Upper lobe of right lung (tissue), 1 donor: ENCODE measurements around the gene TAF15. TPM values are rescaled to one million over a fixed set of nuclear protein-coding genes. Genes with fewer than 3 reads are reported as not detected.

Source experiments
- ATAC-seq: fragments of 200-7000 bp; cut with Tn5 transposase; one replicate; pipeline ENCODE4 v1.9.1; 2020; ENCODE audit warnings: mild to moderate bottlenecking, moderate library complexity
- DNase-seq: peaks from one replicate; pipeline ENCODE4 v3.0.0-alpha.2; 2020
- H3K27ac ChIP-seq: fragments of 200-600 bp; one replicate; pipeline ENCODE4 v1.8.0; 2022
- H3K27me3 ChIP-seq: fragments of 200-600 bp; one replicate; pipeline ENCODE4 v1.8.0; 2022; ENCODE audit warnings: mild to moderate bottlenecking
- H3K36me3 ChIP-seq: fragments of 200-600 bp; one replicate; pipeline ENCODE4 v1.8.0; 2022
- H3K4me1 ChIP-seq: fragments of 200-600 bp; one replicate; pipeline ENCODE4 v1.8.0; 2022
- H3K4me3 ChIP-seq: fragments of 200-600 bp; one replicate; pipeline ENCODE4 v1.8.0; 2022; ENCODE audit warnings: mild to moderate bottlenecking
- H3K9me3 ChIP-seq: fragments of 200-600 bp; one replicate; pipeline ENCODE4 v1.8.0; 2022
- CTCF ChIP-seq: fragments of 200-600 bp; IDR thresholded peaks from one replicate; pipeline ENCODE4 v1.8.0; 2022; ENCODE audit warnings: antibody characterized with exemption
- intact Hi-C: fragments of 100-400 bp; cut with DNase I; formaldehyde crosslinking; loops from one replicate; pipeline ENCODE4 v1.11.0; 2022
- total RNA-seq: library from RNA; stranded (reverse); fragmentation: NEBNext Ultra II Directional; extraction: Animal tissue kit (Norgen Biotek cat#: 25700); gene quantifications from one replicate; pipeline ENCODE4 v1.2.1, GENCODE V29; 2021
- donor health status: DM: no; HTN: yes; CAD: no; lungs with severe emphysema.

Gene TAF15
- total RNA-seq, 1 donor from 2014 or later: 142 TPM

- Histone ChIP-seq H3K9me3 (no peaks in the 10 kb centered on the region), H3K4me1 (no peaks in the 10 kb centered on the region), H3K4me3 (no peak within 1 kb of the TSS), H3K27ac (no peak within 1 kb of the TSS), H3K27me3 (no peaks in the 10 kb centered on the region), H3K36me3 (no peaks in the 10 kb centered on the region)
- ATAC-seq (no peak), DNase-seq (no peak)
- TF ChIP-seq CTCF: no peak
- intact Hi-C loops: no loop called here
These were observed 59.5 kb downstream of the TAF15 start, which contains the start of gene HEATR9 for GRCh38 chr17:35868737-35869136. Gene HEATR9, minus strand, starts transcription at chr17:35868891. Its CDS starts 149 bp downstream, at chr17:35868742.

GRCh38 chr17:35870906-35871819 lies 61.9 kb downstream of the TAF15 start:
- intact Hi-C loops: no loop called here
- ATAC-seq (peak; percentile 63), DNase-seq (no peak)

GRCh38 chr17:35872196-35872980 lies 63.1 kb downstream of the TAF15 start:
- Histone ChIP-seq H3K4me3 (no peak overlapping the region), H3K4me1 (no peaks in the 10 kb centered on the region), H3K9me3 (no peaks in the 10 kb centered on the region), H3K27me3 (no peaks in the 10 kb centered on the region), H3K36me3 (no peaks in the 10 kb centered on the region), H3K27ac (no peak overlapping the region)
- DNase-seq (no peak), ATAC-seq (no peak)
- no peak for TF ChIP-seq CTCF
- intact Hi-C loops: no loop called here

More at GRCh38 chr17:35870906-35871819, 61.9 kb downstream of the TAF15 start:
- H3K27ac ChIP-seq: no peak overlapping the region
- no peak for TF ChIP-seq CTCF
- no peaks in the 10 kb centered on the region for H3K27me3 ChIP-seq
- H3K4me3 ChIP-seq: no peak overlapping the region
- H3K36me3 ChIP-seq: no peaks in the 10 kb centered on the region
- no peaks in the 10 kb centered on the region for H3K4me1 ChIP-seq
- no peaks in the 10 kb centered on the region for H3K9me3 ChIP-seq

GRCh38 chr17:35875072-35875799 lies 66.0 kb downstream of the TAF15 start:
- Histone ChIP-seq H3K36me3 (no peaks in the 10 kb centered on the region), H3K4me3 (no peak overlapping the region), H3K27ac (no peak overlapping the region), H3K27me3 (no peaks in the 10 kb centered on the region), H3K4me1 (no peaks in the 10 kb centered on the region), H3K9me3 (no peaks in the 10 kb centered on the region)
- ATAC-seq: no peak
- no peak for DNase-seq
- TF ChIP-seq CTCF: no peak
- intact Hi-C loops: no loop called here

- ATAC-seq (no peak), DNase-seq (no peak)
- H3K36me3 ChIP-seq: no peaks in the 10 kb centered on the region
- TF ChIP-seq CTCF: no peak
- no peaks in the 10 kb centered on the region for H3K4me1 ChIP-seq
- H3K27me3 ChIP-seq: no peaks in the 10 kb centered on the region
- H3K4me3 ChIP-seq: no peak overlapping the region
- H3K27ac ChIP-seq: no peak overlapping the region
- no peaks in the 10 kb centered on the region for H3K9me3 ChIP-seq
- intact Hi-C loops: no loop called here
These were observed 66.5 kb downstream of the TAF15 start for GRCh38 chr17:35875800-35876139.
